ENCODE results near the gene ERBB2. TPM values are rescaled to one million over a fixed set of nuclear protein-coding genes. Genes with fewer than 3 reads are reported as not detected.
A peak's percentile ranks its signal among the peaks of the same experiment; 100 is the strongest.

Gene ERBB2
- total RNA-seq, 2 donors from 2014 or later, result 110 to 133 TPM

- Histone ChIP-seq H3K27me3 (ENCODE audit: control insufficient read depth, insufficient read depth, low read length, poor library complexity, severe bottlenecking) (no peaks in the 10 kb centered on the region), H3K4me3 (ENCODE audit: low read length) (no peak overlapping the region), H3K9ac (ENCODE audit: extremely low read depth, low read length, poor library complexity, severe bottlenecking) (no peak overlapping the region), H3K9me3 (ENCODE audit: control insufficient read depth, low read length) (no peaks in the 10 kb centered on the region), H3K27ac (ENCODE audit: low read depth, low read length) (no peak overlapping the region), H3K4me1 (ENCODE audit: control insufficient read depth, insufficient read depth, low read length) (peaks cover 13% of the 10 kb centered on the region), H3K36me3 (ENCODE audit: control insufficient read depth, insufficient read depth, low read length) (peaks cover 38% of the 10 kb centered on the region)
- Mint-ChIP-seq H3K4me3 (no peak overlapping the region), H3K27me3 (ENCODE audit: insufficient read depth) (no peaks in the 10 kb centered on the region), H3K36me3 (ENCODE audit: low read depth) (peaks cover 32% of the 10 kb centered on the region), H3K4me1 (peaks cover 49% of the 10 kb centered on the region), H3K27ac (peak overlapping the region; percentile 84), H3K9me3 (no peaks in the 10 kb centered on the region)
- 88 to 89% methylated on average over 5 to 12 of the region's 12 CpGs for WGBS, 2 experiments (ENCODE audit: insufficient coverage in 1 of 2, insufficient read length in 1 of 2)
- TF ChIP-seq CTCF (conservative IDR thresholded peaks at IDR 0.05), result no peak
- DNase-seq, result peak; percentile 76
Observed at GRCh38 chr17:39705786-39706348, 6.0 kb downstream of the ERBB2 start.

GRCh38 chr17:39706383-39706782, 6.5 kb downstream of the ERBB2 start:
- Histone ChIP-seq H3K9me3 (ENCODE audit: control insufficient read depth, low read length) (no peaks in the 10 kb centered on the region), H3K4me1 (ENCODE audit: control insufficient read depth, insufficient read depth, low read length) (peaks cover 10% of the 10 kb centered on the region), H3K4me3 (ENCODE audit: low read length) (no peak overlapping the region), H3K9ac (ENCODE audit: extremely low read depth, low read length, poor library complexity, severe bottlenecking) (no peak overlapping the region), H3K27ac (ENCODE audit: low read depth, low read length) (no peak overlapping the region), H3K27me3 (ENCODE audit: control insufficient read depth, insufficient read depth, low read length, poor library complexity, severe bottlenecking) (no peaks in the 10 kb centered on the region), H3K36me3 (ENCODE audit: control insufficient read depth, insufficient read depth, low read length) (peaks cover 39% of the 10 kb centered on the region)
- Mint-ChIP-seq H3K9me3 (no peaks in the 10 kb centered on the region), H3K36me3 (ENCODE audit: low read depth) (peaks cover 35% of the 10 kb centered on the region), H3K27ac (no peak overlapping the region), H3K4me1 (peaks cover 43% of the 10 kb centered on the region), H3K27me3 (ENCODE audit: insufficient read depth) (no peaks in the 10 kb centered on the region), H3K4me3 (no peak overlapping the region)
- no peak for TF ChIP-seq CTCF (conservative IDR thresholded peaks at IDR 0.05)
- no peak for DNase-seq
- WGBS, 2 experiments (ENCODE audit: insufficient coverage in 1 of 2, insufficient read length in 1 of 2), result 91 to 100% methylated on average over 3 to 8 of the region's 8 CpGs

- H3K4me3 Mint-ChIP-seq, result no peak overlapping the region
- H3K27ac Mint-ChIP-seq, result no peak overlapping the region
- no peaks in the 10 kb centered on the region for H3K9me3 ChIP-seq (ENCODE audit: control insufficient read depth, low read length)
- no peak overlapping the region for H3K27ac ChIP-seq (ENCODE audit: low read depth, low read length)
- no peaks in the 10 kb centered on the region for H3K27me3 ChIP-seq (ENCODE audit: control insufficient read depth, insufficient read depth, low read length, poor library complexity, severe bottlenecking)
- H3K9ac ChIP-seq (ENCODE audit: extremely low read depth, low read length, poor library complexity, severe bottlenecking), result no peak overlapping the region
- H3K36me3 ChIP-seq (ENCODE audit: control insufficient read depth, insufficient read depth, low read length), result peaks cover 44% of the 10 kb centered on the region
- no peaks in the 10 kb centered on the region for H3K27me3 Mint-ChIP-seq (ENCODE audit: insufficient read depth)
- peaks cover 40% of the 10 kb centered on the region for H3K36me3 Mint-ChIP-seq (ENCODE audit: low read depth)
- WGBS, 2 experiments (ENCODE audit: insufficient coverage in 1 of 2, insufficient read length in 1 of 2), result 95 to 100% methylated on average over 2 to 7 of the region's 7 CpGs
- H3K4me3 ChIP-seq (ENCODE audit: low read length), result no peak overlapping the region
- no peak for DNase-seq
- H3K4me1 ChIP-seq (ENCODE audit: control insufficient read depth, insufficient read depth, low read length), result peaks cover 8% of the 10 kb centered on the region
- peaks cover 38% of the 10 kb centered on the region for H3K4me1 Mint-ChIP-seq
- no peak for TF ChIP-seq CTCF (conservative IDR thresholded peaks at IDR 0.05)
- no peaks in the 10 kb centered on the region for H3K9me3 Mint-ChIP-seq
Observed at GRCh38 chr17:39706921-39707337, 7.1 kb downstream of the ERBB2 start.
